ENCODE data around the gene DPP6. TPM values are rescaled to one million over a fixed set of nuclear protein-coding genes. Genes with fewer than 3 reads are reported as not detected.

Gene DPP6
- total RNA-seq, 1 donor from 2014 or later = not detected

DNA sequence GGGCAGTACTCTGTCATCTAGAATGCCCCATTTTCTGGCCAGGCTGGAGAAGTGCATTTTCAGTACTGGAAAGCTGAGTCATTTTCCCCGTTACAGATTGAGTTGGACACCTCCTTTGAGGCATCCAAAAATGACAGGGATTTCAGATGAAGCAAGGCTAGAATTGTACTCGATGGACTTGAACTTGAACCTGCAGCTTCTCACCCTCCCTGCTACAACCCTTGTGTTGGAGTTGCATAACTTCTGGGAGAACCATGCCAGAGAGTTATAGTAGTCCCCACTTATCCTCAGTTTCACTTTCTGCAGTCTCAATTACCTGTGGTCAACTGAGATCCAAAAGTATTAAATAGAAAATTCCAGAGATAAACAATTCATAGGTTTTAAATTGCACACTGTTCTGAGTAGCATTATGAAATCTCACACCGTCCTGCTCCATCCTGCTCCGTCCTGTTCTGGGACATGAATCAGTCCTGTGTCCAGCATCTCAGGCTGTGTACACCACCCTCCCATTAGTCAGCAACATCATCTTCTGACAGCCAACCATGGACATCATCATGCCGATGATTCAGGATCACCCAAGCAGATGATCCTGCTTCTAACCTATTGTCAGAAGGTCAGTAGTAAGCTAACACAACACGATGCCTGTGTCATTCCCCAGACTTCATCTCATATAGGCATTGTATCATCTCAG lies 363.7 kb downstream of the DPP6 start:
- no peak overlapping the region for H3K4me3 ChIP-seq
- no peaks in the 10 kb centered on the region for H3K36me3 ChIP-seq
- H3K27me3 ChIP-seq = no peaks in the 10 kb centered on the region
- DNase-seq (ENCODE audit: low spot score in 2 of 2) = no peak
- TF ChIP-seq, protein P1, sequence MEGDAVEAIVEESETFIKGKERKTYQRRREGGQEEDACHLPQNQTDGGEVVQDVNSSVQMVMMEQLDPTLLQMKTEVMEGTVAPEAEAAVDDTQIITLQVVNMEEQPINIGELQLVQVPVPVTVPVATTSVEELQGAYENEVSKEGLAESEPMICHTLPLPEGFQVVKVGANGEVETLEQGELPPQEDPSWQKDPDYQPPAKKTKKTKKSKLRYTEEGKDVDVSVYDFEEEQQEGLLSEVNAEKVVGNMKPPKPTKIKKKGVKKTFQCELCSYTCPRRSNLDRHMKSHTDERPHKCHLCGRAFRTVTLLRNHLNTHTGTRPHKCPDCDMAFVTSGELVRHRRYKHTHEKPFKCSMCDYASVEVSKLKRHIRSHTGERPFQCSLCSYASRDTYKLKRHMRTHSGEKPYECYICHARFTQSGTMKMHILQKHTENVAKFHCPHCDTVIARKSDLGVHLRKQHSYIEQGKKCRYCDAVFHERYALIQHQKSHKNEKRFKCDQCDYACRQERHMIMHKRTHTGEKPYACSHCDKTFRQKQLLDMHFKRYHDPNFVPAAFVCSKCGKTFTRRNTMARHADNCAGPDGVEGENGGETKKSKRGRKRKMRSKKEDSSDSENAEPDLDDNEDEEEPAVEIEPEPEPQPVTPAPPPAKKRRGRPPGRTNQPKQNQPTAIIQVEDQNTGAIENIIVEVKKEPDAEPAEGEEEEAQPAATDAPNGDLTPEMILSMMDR (IDR thresholded peaks at IDR 0.05) = no peak
- H3K27ac ChIP-seq = no peak overlapping the region
- intact Hi-C loops (cut with DNase I) = no loop called here
- H3K4me1 ChIP-seq = no peaks in the 10 kb centered on the region
- no peaks in the 10 kb centered on the region for H3K9me3 ChIP-seq

DNA sequence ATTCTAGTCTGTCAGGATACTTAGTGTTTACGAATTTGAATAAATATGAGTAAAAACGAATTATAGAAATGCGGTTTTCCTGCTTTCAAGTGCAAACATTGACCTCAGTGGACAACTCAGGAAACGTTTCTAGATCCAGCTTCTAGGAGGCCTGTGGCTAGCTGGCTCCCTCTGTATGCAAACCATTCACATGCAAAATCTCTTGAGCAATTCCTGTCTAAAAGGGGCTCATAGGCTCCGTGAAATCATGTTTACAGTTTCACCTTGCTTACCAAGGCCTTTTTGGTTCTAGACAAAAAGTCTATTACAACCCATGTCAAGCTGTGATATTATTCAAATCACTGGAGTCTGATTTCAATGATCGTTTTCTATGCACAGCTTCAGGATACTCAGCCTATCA lies 364.5 kb downstream of the DPP6 start:
- Histone ChIP-seq H3K4me3 (no peak overlapping the region), H3K27ac (no peak overlapping the region), H3K9me3 (no peaks in the 10 kb centered on the region), H3K36me3 (no peaks in the 10 kb centered on the region), H3K27me3 (no peaks in the 10 kb centered on the region), H3K4me1 (no peaks in the 10 kb centered on the region)
- no peak for DNase-seq (ENCODE audit: low spot score in 2 of 2)
- TF ChIP-seq, protein P1 (IDR thresholded peaks at IDR 0.05) = no peak
- intact Hi-C loops (cut with DNase I) = no loop called here

DNA sequence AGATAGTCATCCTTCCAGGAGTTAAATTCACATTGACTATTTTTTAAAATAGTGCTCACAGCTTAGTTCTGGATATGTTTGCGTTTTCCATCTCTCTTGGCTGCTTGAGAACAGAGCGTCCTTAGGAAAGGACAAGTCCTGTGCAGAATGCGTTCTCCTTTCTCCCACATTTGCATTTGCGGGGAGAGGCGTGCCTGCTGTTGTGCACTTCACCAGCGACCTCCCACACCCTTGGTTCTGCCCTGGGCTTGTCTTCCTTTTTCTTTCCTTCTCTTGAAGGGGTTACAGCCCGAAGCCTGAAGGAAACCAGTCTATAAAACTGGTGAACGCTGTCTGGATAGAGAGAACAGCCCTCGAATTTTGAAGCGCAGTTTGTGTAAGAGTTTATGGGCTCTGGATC lies 367.1 kb downstream of the DPP6 start:
- Histone ChIP-seq H3K36me3 (no peaks in the 10 kb centered on the region), H3K4me1 (no peaks in the 10 kb centered on the region), H3K9me3 (no peaks in the 10 kb centered on the region), H3K27ac (no peak overlapping the region), H3K27me3 (no peaks in the 10 kb centered on the region), H3K4me3 (no peak overlapping the region)
- DNase-seq (ENCODE audit: low spot score in 2 of 2) = no peak
- TF ChIP-seq, protein P1 (IDR thresholded peaks at IDR 0.05) = no peak
- intact Hi-C loops (cut with DNase I) = no loop called here

DNA sequence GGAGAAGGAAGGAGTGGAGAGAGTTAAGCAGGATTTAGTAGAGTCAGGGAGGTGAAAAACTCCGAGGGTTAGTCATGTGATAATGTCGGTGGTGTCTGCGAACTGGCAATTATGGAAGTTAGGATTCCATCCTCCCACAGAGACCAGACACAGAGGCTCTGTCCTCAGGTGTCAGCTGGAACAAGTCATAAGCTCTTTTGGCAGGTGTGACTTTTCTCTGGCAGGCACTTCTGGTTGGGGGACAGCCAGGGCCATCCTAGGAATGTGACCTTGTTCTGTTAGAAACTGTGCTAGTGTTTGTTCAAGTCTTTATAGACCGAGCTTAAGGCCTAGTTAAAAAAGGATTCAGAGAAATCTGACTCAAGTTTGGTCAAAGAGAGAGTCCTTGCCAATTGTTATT lies 371.0 kb downstream of the DPP6 start:
- no peaks in the 10 kb centered on the region for H3K27me3 ChIP-seq
- no peaks in the 10 kb centered on the region for H3K9me3 ChIP-seq
- H3K4me1 ChIP-seq = no peaks in the 10 kb centered on the region
- no peaks in the 10 kb centered on the region for H3K36me3 ChIP-seq
- no peak for DNase-seq (ENCODE audit: low spot score in 2 of 2)
- no peak overlapping the region for H3K4me3 ChIP-seq
- TF ChIP-seq, protein P1 (IDR thresholded peaks at IDR 0.05) = no peak
- no peak overlapping the region for H3K27ac ChIP-seq
- intact Hi-C loops (cut with DNase I) = no loop called here

DNA sequence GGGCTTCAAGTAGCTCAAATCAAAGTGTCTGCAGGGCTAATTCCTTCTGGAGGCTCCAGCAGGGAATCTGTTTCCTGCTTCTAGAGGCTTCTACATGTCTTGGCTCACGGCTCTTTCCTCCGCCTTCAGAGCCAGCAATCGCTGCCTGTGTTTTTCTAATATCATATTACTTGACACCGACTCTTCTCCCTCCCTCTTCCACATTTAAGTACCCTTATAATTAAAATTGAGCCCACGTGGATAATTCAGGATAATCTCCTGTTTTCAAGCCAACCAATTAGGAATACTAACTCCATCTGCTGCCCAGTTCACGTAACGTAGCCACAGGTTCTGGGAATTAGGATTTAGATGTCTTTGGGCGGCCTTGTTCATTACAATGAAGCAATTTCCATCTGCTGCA lies 372.2 kb downstream of the DPP6 start:
- no peak overlapping the region for H3K27ac ChIP-seq
- H3K27me3 ChIP-seq = no peaks in the 10 kb centered on the region
- H3K36me3 ChIP-seq = no peaks in the 10 kb centered on the region
- intact Hi-C loops (cut with DNase I) = no loop called here
- TF ChIP-seq, protein P1 (IDR thresholded peaks at IDR 0.05) = no peak
- H3K9me3 ChIP-seq = no peaks in the 10 kb centered on the region
- H3K4me3 ChIP-seq = no peak overlapping the region
- no peaks in the 10 kb centered on the region for H3K4me1 ChIP-seq
- DNase-seq (ENCODE audit: low spot score in 2 of 2) = no peak

GRCh38 chr7:154425271-154425670 lies 373.1 kb downstream of the DPP6 start:
- H3K4me1 ChIP-seq = no peaks in the 10 kb centered on the region
- H3K27ac ChIP-seq = no peak overlapping the region
- no peaks in the 10 kb centered on the region for H3K36me3 ChIP-seq
- no peaks in the 10 kb centered on the region for H3K9me3 ChIP-seq
- H3K27me3 ChIP-seq = no peaks in the 10 kb centered on the region
- no peak overlapping the region for H3K4me3 ChIP-seq
- DNase-seq (ENCODE audit: low spot score in 2 of 2) = no peak
- TF ChIP-seq, protein P1 (IDR thresholded peaks at IDR 0.05) = no peak
- intact Hi-C loops (cut with DNase I) = no loop called here
